ENCODE results near the gene SERPINA12. TPM values are rescaled to one million over a fixed set of nuclear protein-coding genes. Genes with fewer than 3 reads are reported as not detected.

The SERPINA12 gene
- total and polyA plus RNA-seq, 10 of the 15 experiments (the other 5 are each of a cell fraction or from before 2014, with no cell fraction given) = not detected

DNA sequence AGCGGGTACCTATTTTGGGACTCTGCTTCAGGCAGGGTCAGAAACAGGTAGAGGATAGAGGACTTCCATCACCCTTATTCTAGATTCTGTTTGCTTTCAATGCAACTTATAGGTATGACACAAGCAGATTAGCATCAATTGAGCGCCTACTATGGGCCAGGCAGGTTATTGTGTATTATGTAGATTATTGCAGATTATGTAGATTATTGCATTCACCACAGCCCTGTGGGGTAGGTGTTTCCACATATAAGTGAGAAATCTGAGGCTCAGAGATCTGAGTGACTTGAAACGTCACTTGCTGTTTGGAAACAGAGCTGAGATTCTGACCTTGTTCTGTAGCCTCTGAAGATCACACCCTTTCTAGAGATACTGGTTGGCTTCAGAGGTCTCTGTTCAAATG is 26.2 kb upstream of the SERPINA12 start:
- no peak overlapping the region for H3K27ac ChIP-seq (ENCODE audit: control insufficient read depth, insufficient read depth)
- WGBS (ENCODE audit: insufficient coverage, insufficient replicate concordance, low lambda C conversion rate, missing lambda C conversion rate) = 47% methylated on average over 3 of the region's 3 CpGs
- no peaks in the 10 kb centered on the region for H4K20me1 ChIP-seq (ENCODE audit: control insufficient read depth, insufficient read depth)
- no peak overlapping the region for H3K4me3 ChIP-seq
- DNase-seq (ENCODE audit: low read depth, low spot score) (no peak), ATAC-seq (no peak), FAIRE-seq (no peak)
- no peak overlapping the region for H3K4me2 ChIP-seq (ENCODE audit: control insufficient read depth, insufficient read depth)
- TF ChIP-seq SUZ12 (IDR thresholded peaks at IDR 0.05; ENCODE audit: unreplicated experiment) (no peak), USF1 (IDR thresholded peaks at IDR 0.05; ENCODE audit: borderline replicate concordance, extremely low read length, insufficient read depth, low read depth, low read length) (no peak), KDM1A (IDR thresholded peaks at IDR 0.05; ENCODE audit: borderline replicate concordance) (no peak), NFYB (IDR thresholded peaks at IDR 0.05; ENCODE audit: insufficient read depth, low read depth, low read length) (no peak), CREB1 (IDR thresholded peaks at IDR 0.05; ENCODE audit: low read depth) (no peak), STAT3 (IDR thresholded peaks at IDR 0.05; ENCODE audit: low read depth, low read length) (no peak), KLF5 (IDR thresholded peaks at IDR 0.05; ENCODE audit: partially characterized antibody) (no peak), BCL11A (IDR thresholded peaks at IDR 0.05; ENCODE audit: low read depth, low read length) (no peak), ZSCAN29 (IDR thresholded peaks at IDR 0.05) (no peak), CBFB (IDR thresholded peaks at IDR 0.05; ENCODE audit: low read depth) (no peak), SIN3A (IDR thresholded peaks at IDR 0.05; ENCODE audit: low read depth, low read length) (no peak), POLR2AphosphoS2 (IDR thresholded peaks at IDR 0.05; ENCODE audit: low read depth, low read length) (no peak), NFYA (IDR thresholded peaks at IDR 0.05; ENCODE audit: borderline replicate concordance, low read depth, low read length) (no peak), SMC3 (IDR thresholded peaks at IDR 0.05; ENCODE audit: borderline replicate concordance, low read length) (no peak), RFX5 (IDR thresholded peaks at IDR 0.05; ENCODE audit: low read depth, low read length) (no peak)
- intact Hi-C loops (cut with micrococcal nuclease; ENCODE audit: unreplicated experiment) (no loop called here), in situ Hi-C loops (cut with MboI) (no loop called here)
- SMC1A ChIA-PET (ENCODE audit: uncharacterized antibody, unreplicated experiment) = no interaction called here
- H3K9me3 ChIP-seq (replicated peaks; ENCODE audit: control insufficient read depth, insufficient read depth, low read length) = peaks cover 2% of the 10 kb centered on the region
- no peaks in the 10 kb centered on the region for H3K36me3 ChIP-seq (ENCODE audit: control insufficient read depth in 2 of 2, insufficient read depth in 2 of 2, low read length in 1 of 2)
- CTCF ChIA-PET = no interaction called here
- H2AFZ ChIP-seq (ENCODE audit: control insufficient read depth, low read depth, low read length) = no peak overlapping the region
- peaks cover 7% of the 10 kb centered on the region for H3K4me1 ChIP-seq (ENCODE audit: control insufficient read depth, insufficient read depth, low read length)
- no peak overlapping the region for H3K9ac ChIP-seq (ENCODE audit: control insufficient read depth, insufficient read depth, low read length)
- RAD21 ChIA-PET (ENCODE audit: unreplicated experiment) = no interaction called here
- no peaks in the 10 kb centered on the region for H3K27me3 ChIP-seq (replicated peaks in 1 of 2; ENCODE audit: control insufficient read depth in 2 of 2, insufficient read depth in 2 of 2, low read length in 1 of 2)
- POLR2A ChIA-PET = no interaction called here
- no peaks in the 10 kb centered on the region for H3K79me2 ChIP-seq (ENCODE audit: control insufficient read depth, insufficient read depth, low read length)
- no TSS peak for BruUV-seq (replicated peaks)

Measured in GM12878 (cell line).